Left lung (tissue), 10 donors: ENCODE measurements around the gene PLXDC1. TPM values are rescaled to one million over a fixed set of nuclear protein-coding genes. Genes with fewer than 3 reads are reported as not detected.
"Not testable (repeated sequence)": the region's sequence is repeated elsewhere in the genome, so short reads cannot be mapped to it uniquely, and the experiment has no call there.

Source experiments
- ATAC-seq: fragments of 200-7000 bp; cut with Tn5 transposase; one replicate; pipeline ENCODE4 v1.9.1; 2020; ENCODE audit warnings: moderate library complexity
- DNase-seq, 4 donors: peaks; one replicate each; pipeline ENCODE4 v3.0.0-alpha.2; 2013 to 2020
- H3K27ac ChIP-seq, 2 donors: fragments of 200-600 bp; sonication (generic) in 1 of 2; one replicate each; pipeline versions ENCODE4 v1.5.0 to v1.8.0; 2020 to 2021
- H3K27me3 ChIP-seq, 2 donors: fragments of 200-600 bp; sonication (generic) in 1 of 2; one replicate each; pipeline versions ENCODE4 v1.5.0 to v1.8.0; 2020 to 2021
- H3K36me3 ChIP-seq, 2 donors: fragments of 200-600 bp; sonication (generic) in 1 of 2; one replicate each; pipeline versions ENCODE4 v1.5.0 to v1.8.0; 2020 to 2021
- H3K4me1 ChIP-seq, 2 donors: fragments of 200-600 bp; one replicate each; pipeline ENCODE4 v1.8.0; 2021
- H3K4me3 ChIP-seq, 2 donors: fragments of 200-600 bp; sonication (generic) in 1 of 2; one replicate each; pipeline versions ENCODE4 v1.5.0 to v1.8.0; 2020 to 2021; ENCODE audit warnings: mild to moderate bottlenecking in 1 of 2
- H3K9me3 ChIP-seq, 2 donors: fragments of 200-600 bp; sonication (generic) in 1 of 2; one replicate each; pipeline versions ENCODE4 v1.5.0 to v1.8.0; 2020 to 2021
- intact Hi-C, 2 donors: fragments of 100-400 bp; cut with DNase I; formaldehyde crosslinking; loops; one replicate each; pipeline versions ENCODE4 v1.11.2 to v1.14.2; 2022
- polyA plus RNA-seq, 6 donors: library from polyadenylated mRNA; unstranded; fragments of 120-200 nt; gene quantifications; one replicate each; pipeline ENCODE4 v1.2.1, GENCODE V29; 2013; ENCODE audit not compliant: insufficient read length in 6 of 6
- total RNA-seq, 2 donors: library from RNA; stranded (reverse); fragmentation: NEBNext Ultra II Directional; extraction: Animal tissue kit (Norgen Biotek cat#: 25700); gene quantifications; one replicate each; pipeline ENCODE4 v1.2.1, GENCODE V29; 2021
- TF ChIP-seq, protein P1 (sequence below), 2 donors: fragments of 200-600 bp; sonication (generic) in 1 of 2; IDR thresholded peaks; one replicate each; pipeline versions ENCODE4 v1.5.0 to v1.8.0; 2021; ENCODE audit warnings: antibody characterized with exemption in 2 of 2
- donor health status: DM: no; HTN: yes; CAD: no.
- donor health status: DM: no; HTN: no; CAD: no.

Gene PLXDC1
- total and polyA plus RNA-seq, 8 donors, result 4.1 to 11.9 (median 6.9) TPM

DNA sequence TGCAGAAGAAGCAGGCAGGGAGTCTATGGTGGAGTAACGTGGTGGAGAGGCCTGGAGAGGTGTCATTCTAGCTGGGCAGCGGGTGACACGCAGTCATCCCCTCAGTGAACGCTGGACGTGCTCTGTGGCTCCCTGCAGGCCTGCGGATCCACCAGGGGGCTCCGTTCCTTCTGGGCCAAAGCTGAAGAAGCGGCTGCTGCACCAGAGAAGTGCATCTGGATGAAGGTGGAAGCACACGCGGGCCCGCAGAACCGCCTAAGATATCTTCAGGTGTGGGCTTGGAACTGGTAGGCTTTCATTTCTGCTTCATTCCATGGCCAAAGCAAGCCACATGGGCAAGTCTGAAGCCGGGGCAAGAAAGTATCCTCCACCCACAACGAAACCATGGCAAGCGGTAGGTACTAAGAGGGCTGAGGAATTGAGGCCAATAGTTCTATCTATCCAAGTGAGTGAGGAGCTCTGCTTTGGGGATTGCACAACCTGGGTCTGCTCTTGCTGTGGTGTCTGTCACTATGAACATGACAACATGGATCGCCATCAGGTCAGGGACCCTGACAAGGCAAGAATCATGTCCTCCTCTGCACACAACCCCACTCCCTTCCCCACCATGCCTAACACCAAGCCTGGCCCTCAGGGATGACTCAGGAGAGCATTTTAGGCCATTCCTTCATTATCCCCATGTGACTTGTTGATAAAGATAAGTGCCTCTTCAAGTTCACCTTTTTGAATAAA, 105.3 kb downstream of the PLXDC1 start:
- Histone ChIP-seq H3K27ac (no peak overlapping the region), H3K36me3 (no peaks in the 10 kb centered on the region), H3K4me1 (no peaks in the 10 kb centered on the region), H3K27me3 (no peaks in the 10 kb centered on the region), H3K4me3 (no peak overlapping the region), H3K9me3 (peaks cover 0 to 34% of the 10 kb centered on the region in 2 donors)
- TF ChIP-seq, protein P1, sequence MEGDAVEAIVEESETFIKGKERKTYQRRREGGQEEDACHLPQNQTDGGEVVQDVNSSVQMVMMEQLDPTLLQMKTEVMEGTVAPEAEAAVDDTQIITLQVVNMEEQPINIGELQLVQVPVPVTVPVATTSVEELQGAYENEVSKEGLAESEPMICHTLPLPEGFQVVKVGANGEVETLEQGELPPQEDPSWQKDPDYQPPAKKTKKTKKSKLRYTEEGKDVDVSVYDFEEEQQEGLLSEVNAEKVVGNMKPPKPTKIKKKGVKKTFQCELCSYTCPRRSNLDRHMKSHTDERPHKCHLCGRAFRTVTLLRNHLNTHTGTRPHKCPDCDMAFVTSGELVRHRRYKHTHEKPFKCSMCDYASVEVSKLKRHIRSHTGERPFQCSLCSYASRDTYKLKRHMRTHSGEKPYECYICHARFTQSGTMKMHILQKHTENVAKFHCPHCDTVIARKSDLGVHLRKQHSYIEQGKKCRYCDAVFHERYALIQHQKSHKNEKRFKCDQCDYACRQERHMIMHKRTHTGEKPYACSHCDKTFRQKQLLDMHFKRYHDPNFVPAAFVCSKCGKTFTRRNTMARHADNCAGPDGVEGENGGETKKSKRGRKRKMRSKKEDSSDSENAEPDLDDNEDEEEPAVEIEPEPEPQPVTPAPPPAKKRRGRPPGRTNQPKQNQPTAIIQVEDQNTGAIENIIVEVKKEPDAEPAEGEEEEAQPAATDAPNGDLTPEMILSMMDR (IDR thresholded peaks at IDR 0.05), result no peak
- ATAC-seq, result no peak
- intact Hi-C loops, result no loop called here
- DNase-seq, result no peak

DNA sequence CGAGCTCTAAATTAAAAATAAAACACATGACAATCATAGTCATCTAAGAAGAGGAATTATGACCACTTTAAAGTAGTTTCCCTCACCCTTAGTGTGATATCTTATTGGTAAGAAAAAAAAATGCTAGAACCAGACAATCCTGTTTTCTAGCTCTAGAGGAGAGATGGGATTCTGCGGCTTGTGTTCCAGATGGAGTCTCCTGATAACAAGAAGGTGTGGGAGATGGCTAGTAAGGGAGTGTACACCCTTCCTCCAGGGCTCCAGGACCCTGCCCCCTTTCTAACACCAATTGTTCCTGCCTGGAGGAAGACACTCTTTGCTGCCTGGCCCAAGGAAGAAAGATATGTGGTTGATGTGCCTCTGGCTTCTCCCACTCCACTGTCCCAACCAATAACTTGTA, 115.4 kb downstream of the PLXDC1 start:
- ATAC-seq (no peak), DNase-seq (no peak)
- Histone ChIP-seq H3K4me3 (no peak overlapping the region), H3K9me3 (no peaks in the 10 kb centered on the region), H3K27me3 (no peaks in the 10 kb centered on the region), H3K27ac (no peak overlapping the region), H3K4me1 (no peaks in the 10 kb centered on the region), H3K36me3 (no peaks in the 10 kb centered on the region)
- intact Hi-C loops, result no loop called here
- TF ChIP-seq, protein P1 (IDR thresholded peaks at IDR 0.05), result no peak

DNA sequence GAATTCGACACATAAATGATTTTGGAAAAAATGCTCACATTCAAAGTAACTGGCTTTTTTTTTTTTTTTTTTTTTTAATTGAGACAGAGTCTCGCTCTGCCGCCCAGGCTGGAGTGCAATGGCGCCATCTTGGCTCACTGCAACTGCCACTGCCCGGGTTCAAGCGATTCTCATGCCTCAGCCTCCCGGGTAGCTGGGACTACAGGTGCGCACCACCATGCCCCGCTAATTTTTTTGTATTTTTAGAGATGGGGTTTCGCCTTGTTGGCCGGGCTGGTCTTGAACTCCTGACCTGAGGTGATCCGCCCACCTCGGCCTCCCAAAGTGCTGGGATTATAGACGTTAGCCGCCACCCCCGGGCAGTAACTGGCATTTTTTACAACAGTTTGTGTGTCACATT, 115.9 kb downstream of the PLXDC1 start:
- ATAC-seq, H3K27ac ChIP-seq, DNase-seq, H3K9me3 ChIP-seq, intact Hi-C loops, H3K27me3 ChIP-seq, H3K36me3 ChIP-seq, H3K4me1 ChIP-seq, H3K4me3 ChIP-seq: not testable (repeated sequence)

DNA sequence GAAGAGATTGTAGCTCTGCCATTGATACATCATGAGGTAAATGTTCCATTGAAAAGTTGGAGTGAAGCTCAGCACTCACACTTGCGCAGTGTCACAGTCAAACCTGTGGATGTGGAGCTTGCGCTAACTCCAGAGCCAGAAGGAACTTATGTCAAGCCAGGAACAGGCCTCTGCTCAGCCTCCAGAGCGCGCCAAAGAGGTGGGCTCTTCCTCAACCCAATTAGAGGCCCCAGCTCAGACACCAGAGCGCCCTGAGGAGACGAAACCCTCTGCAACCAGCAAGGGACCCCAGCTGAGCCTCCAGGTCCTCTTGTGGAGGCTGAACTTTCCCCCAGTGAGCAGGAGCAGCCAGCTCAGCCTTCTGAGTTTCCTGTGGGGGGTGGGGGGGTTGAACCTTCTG, 122.7 kb downstream of the PLXDC1 start:
- Histone ChIP-seq H3K27me3 (peaks cover 0 to 23% of the 10 kb centered on the region in 2 donors), H3K36me3 (no peaks in the 10 kb centered on the region), H3K27ac (no peak overlapping the region), H3K9me3 (no peaks in the 10 kb centered on the region), H3K4me1 (peaks cover 0 to 12% of the 10 kb centered on the region in 2 donors), H3K4me3 (no peak overlapping the region)
- no peak for DNase-seq
- TF ChIP-seq, protein P1 (IDR thresholded peaks at IDR 0.05), result no peak
- no peak for ATAC-seq
- intact Hi-C loops, result no loop called here

DNA sequence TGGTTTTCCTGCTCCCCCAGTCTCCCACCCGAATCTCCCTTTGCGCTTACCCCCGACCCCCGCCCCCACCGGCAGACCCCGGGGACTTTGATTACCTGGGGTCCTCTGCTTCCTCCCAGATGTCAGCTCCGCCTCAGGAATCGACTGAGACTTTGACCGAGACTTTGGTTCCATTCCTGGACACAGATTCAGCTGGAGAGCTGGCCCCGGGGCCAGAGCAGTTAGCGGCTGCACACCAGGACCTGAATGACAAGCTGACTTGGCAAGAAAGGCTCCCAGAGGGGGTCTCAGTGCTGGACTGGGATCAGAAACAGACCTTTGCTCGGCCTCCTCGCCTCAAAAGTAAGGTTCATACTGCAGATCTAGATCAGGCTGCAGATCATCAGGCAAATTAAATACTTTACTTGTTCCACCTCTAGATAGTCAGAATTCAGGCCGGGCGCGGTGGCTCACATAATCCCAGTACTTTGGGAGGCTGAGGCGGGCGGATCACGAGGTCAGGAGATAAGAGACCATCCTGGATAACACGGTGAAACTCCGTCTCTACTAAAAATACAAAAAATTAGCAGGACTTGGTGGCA, 123.9 kb downstream of the PLXDC1 start:
- H3K4me1 ChIP-seq, result peaks cover 0 to 12% of the 10 kb centered on the region in 2 donors
- H3K27me3 ChIP-seq, result peaks cover 0 to 23% of the 10 kb centered on the region in 2 donors
- no peaks in the 10 kb centered on the region for H3K9me3 ChIP-seq
- TF ChIP-seq, protein P1 (IDR thresholded peaks at IDR 0.05), result no peak
- H3K4me3 ChIP-seq, result peak overlapping the region; percentile 16 to 24
- H3K36me3 ChIP-seq, result no peaks in the 10 kb centered on the region
- ATAC-seq, result peak; percentile 34
- H3K27ac ChIP-seq, result no peak overlapping the region
- intact Hi-C loops, result no loop called here
- peak in 1 of 4 donors; percentile 3 for DNase-seq
